ENCODE results near the gene TIMP4.

TIMP4 gene

DNA sequence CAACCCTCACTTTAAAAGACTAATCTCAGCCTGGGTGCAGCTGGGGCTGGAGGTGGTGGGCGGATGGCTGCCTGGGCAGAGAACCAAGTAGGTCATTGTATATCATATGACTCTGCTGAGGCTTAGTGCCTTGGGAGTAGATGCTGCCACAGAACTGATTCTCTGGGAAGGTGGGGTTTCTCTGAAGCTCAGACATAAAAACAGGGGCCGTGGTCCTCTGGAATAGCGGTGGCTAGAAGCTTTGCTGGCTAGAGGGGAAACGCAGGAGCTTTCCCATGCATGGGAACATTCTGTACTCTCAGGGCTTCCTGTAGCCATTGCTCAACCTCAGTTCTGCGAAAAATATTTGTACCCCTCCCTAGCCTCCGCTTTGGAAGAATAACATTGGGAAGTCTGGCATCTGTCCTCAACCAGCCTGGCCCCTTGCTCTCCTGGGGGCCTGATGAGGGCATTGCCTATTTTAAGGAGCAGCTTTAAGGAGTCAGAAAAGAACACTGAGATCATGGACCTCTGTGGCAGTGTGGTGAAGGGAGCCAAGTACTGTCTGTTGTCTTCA, 14.7 kb downstream of the TIMP4 start:
- no peak for DNase-seq

DNA sequence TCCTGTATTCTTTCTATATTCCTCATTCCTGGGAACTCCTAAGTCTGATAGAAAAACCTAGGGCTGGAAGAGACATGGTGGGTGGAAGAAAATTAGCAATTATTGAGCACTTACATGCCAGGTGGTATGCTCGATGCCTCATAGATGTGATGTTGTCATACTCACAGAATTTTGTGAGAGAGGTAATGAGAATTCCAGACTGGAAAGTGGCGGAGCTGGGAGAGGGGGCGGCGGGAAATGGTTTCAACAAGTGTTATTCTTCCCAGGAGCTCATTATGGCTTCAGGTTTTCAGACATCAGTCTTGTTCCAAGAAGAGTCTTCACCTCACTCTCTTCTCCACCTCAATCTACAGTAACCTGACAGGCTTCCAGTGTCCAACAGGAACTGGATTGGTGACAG, 16.2 kb downstream of the TIMP4 start:
- no peak for DNase-seq

DNA sequence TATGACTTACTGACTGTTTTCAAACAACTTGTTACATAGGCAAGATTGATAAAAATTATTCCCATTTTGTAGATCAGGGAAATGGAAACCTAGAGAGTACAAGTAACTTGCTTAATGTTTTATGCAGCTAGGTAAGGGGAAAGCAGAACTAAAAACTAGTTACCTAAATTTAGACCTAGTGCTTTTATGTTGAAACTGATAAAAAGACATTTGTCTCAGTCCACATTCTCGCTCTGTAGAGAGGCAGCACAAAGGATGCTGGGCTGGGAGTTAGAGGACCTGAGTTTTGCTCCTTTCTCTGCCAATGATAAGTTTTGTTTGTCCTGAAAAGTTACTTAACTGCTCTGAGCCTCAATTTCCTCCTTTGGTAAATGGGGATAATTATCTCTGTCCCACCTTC, 17.4 kb downstream of the TIMP4 start:
- no peak for DNase-seq

DNA sequence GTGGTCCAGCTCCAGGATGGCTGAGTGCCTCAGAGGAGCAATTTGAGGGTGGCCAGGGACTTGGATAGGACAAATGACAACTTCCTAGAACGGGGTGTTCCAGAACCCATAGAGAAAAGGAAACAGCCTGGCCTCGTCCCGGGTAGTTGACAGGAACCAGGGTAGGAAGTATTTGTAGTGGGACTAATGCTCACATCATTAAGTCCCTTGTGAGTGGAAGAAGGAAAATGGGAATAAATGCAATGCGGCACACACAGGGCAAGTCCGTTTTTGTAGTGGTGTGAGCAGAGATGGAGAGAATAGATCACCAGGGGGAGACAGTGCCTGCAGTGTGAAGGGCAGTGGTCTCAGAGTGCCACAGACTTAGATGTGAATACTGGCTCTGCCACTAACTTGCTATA, 19.6 kb downstream of the TIMP4 start:
- no peak for DNase-seq

DNA sequence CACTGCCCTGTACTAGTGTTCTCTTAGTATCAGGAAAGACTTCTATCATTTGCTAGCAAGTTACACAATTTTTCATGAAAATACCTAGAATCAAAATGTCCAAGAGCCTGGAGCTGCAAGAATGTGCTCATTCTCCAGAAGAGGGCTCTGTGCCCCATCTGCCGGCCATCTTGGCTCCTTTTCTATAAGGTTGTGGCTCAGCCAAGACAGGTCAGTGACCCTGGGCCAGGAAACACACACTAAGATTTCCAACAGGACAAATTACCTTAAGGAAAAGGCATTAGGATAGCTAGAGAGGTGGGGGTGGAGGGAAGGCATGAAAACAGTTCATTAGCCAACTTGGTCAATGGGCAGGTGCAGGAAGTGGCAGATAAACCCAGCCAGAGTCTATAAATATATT, 20.7 kb downstream of the TIMP4 start:
- DNase-seq, result no peak

DNA sequence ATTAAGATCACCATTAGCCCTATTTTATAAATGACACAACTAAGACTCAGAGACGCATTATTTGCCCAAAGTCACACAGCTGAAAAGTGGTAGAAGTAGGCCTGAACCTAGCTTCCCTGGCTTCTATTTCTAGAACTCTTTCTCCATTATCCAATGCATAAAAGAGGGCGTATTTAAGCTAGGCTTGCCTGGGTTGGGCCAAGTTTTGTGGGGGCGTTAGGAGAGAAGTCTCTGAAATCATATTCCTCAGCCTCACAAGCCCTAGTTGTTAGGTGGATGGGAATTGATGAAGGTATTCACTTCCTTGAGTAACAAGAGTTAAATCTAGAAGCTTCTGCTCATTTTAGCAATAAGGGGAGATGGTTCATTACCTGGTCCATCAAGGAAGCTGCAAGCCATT, 22.3 kb downstream of the TIMP4 start:
- DNase-seq, result no peak

DNA sequence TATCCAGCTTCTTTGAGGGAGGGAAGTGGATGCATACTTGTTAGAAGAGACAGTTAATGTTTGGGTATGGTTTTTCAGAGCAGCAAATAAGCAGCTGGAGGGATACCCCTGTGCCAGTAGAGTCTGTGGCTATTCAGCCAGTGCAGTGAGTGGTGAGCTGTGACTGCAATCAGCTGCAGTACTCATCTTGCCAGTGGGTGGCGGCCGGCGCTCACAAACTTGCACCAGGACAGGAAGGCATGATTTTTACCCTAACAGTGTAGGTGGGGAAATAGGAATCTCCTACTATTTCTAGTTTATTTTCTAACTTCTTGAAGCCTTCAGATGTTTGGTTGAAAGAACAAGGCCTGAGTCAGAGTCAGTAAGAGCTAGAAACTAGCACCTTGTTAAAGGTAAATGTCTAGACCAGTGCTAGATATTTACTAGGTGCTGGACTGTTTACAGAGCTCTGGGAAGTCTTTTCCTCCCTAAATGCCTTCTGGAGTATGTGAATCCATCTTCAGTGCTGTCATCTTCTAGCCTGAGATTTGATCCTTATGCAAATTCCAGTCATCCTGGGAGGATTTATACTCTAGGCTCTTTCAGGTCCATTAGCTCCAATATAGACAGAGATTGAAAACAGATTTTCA, 23.6 kb downstream of the TIMP4 start:
- DNase-seq, result no peak

DNA sequence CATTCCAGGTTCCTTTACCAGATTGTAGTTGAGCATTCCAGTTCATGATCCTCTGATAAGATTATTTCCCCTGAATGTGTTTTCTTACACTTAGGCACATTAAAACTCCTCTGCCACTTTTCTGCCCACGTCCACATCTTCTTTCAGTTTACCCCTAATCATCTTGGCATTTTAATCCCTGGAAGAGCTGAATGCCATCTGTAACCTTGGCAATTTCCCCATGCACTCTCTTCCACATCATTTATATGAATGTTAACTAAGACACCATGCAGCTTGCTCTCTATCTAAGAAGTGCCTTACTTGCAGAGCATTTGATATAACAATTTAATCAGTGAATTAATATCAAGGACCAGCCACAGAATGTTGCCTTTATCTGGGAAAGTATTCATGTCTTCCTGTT, 25.8 kb downstream of the TIMP4 start:
- DNase-seq, result no peak

DNA sequence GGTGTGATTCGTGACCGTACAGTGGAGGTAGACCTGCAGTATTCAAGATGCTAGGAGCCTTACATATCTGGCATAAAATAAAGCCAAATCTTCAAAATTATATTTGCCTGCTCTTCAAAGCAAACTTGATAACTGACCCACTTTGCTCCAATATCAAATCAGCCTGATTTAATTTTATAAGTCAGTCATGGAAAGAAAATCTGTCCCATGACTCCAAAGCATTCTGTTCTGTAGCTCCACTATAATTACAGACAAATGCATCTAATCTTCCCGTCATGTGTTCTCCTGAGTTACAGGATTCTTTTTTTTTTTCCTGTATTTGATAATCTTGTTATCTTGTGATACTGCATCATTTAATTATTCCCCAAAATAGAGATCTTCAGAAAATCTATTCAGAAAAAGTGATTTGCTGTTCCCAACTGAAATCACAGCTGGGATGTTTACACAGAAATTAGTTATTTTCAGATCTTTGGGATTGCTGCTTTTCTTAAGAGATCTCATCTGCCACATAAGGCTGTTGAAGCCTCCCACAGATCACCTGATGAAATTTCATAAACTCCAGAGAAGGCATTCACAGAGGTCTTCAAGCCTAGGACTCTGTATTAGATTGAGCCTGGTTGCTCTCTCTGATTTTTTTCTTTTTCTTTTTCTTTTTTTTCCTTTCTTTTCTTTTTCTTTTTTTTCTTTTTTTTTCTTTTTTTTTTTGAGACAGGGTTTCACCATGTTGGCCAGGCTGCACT, 27.2 kb downstream of the TIMP4 start:
- DNase-seq, result no peak

DNA sequence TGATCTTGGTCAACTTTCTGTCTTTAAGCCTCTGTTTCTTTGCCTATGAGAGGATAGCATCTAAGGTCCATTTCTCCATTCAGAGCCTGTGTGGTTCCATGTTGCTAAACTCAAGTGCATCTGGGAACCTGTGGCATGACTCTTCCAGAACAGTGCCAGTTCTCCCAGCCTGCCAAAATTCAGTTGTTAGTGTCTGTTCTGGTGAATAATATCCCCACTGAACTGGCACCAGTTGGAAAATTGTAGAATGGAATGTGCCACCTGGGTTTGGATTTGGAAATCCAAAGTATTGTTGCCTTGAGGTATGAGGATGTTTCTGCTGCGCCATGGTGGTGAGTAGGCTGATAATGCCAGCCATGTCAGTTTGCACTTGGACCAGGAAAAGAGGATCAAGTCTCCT, 31.3 kb downstream of the TIMP4 start:
- no peak for DNase-seq

DNA sequence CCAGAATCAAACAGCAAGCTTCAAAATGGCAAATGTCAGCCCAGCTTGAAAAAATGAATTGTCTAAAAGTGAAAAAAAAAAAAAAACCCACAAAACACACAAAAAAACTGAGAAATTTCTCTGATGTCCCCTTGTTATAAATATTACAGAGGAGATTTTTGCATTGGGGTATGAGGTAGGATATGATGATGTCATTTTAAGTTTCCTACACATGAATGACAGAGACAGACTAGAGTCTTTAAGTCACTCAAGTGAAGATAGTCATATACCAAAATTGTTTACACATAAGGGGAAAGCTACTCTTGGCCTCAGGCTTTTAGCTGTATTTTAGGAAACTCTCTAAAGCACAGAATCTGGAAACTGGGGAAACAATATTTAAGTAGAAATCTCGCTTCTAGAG, 32.9 kb downstream of the TIMP4 start:
- DNase-seq, result no peak

DNA sequence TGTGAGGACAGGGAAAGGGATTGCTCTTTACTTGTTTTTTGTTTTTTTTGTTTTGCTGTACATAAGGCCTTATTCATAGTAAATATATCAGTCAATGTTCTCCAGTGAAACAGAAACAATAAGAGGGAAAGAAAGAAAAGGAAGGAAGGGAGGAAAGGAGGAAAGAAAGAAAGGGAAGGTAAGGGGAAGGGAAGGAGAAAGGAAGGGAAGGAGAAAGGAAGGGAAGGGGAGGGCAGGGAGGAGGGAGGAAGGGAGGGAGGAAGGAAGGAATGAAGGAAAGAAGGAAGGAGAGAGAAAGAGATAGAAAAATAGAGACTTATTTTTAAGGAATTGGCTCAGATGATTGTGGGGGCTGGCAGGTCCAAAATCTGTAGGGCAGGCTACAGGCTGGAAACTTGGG, 37.2 kb downstream of the TIMP4 start:
- no peak for DNase-seq

DNA sequence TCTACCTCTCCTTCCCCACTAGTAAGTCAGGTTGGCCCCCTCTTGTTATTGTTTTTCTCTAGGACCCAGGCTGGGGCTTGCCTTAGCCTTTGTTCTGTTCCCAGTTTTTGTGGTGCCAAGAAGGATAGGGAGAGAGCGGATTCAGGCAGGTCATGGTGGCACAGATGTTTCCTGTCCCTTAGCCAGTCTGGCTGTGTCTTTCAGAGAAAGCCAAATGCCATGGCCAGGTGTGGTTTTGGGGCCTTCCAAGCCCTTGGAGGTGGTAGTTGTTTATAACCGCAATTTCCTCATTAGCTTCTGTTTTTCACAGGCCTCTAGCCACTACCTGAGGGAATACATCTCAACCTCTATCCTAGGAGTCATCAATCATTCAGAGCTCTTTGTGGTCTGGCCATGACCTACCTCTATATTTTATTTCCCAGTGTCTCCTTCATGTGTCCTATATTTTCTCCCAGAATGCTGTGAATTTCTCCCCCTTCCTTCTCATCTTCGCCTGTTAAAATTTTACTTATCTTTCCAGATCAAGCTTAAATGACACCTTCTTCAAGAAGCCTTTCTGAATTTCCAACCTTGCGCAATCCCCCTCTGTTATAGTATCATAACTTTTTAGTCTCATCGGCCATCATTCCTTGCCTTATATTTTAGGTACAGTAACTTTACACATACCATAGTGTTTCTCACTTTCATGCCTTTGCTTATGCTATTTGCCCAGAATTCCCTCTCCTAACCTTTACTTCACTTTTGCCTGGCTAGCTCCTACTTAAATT, 38.2 kb downstream of the TIMP4 start:
- no peak for DNase-seq

DNA sequence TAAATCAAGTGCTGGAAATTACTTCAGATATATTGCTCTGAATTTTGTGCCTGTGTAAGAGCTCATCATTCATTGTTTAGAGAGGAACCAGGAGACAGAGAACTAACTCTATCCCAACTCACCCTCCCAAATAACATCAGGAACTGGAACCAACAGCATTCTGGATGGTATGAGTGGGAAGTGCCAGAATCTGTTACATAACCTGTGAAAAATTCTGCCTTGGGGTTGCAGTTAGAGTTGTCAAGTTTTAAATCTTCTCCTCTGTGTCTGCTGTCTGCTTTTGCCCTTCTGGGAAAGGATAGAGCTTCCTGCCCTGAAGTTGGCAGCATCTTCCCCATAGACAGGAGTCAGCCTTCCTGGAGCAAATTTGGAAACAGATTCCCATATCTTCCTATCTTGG, 41.2 kb downstream of the TIMP4 start:
- no peak for DNase-seq

DNA sequence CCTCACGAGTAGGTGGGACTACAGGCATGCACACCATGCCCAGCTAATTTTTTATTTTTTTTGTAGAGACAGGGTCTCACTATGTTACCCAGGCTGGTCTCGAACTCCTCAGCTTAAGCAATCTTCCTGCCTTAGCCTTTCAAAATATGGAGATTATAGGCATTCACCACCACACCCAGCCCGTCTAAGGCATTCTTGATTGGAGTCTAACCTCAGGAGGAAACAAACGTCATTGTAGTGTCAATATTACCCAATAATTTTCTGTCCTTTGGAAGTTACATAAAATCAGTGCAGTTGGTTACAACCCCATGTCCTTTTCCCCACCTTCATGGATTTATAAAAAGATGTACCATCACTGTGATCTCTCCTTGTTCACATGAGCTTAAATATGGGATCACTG, 41.8 kb downstream of the TIMP4 start:
- no peak for DNase-seq

DNA sequence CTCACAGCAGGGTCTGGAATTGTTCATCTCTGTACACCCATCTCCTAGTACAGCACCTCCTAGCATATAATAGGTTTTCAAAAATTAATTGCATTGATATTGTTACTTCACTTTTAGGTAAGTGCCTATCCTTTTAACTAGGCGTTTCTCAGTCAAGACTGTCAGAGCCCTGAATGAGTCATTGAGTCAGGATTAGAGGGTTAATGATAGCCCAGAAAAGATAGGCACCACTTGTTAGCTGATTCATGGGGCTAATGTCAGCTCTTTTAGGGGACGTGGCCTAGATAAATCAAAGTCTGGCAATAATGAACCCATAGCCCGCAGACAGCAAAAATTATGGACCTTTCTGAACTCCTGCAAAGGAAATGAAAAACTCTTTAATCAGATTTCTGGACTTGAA, 42.9 kb downstream of the TIMP4 start:
- no peak for DNase-seq

DNA sequence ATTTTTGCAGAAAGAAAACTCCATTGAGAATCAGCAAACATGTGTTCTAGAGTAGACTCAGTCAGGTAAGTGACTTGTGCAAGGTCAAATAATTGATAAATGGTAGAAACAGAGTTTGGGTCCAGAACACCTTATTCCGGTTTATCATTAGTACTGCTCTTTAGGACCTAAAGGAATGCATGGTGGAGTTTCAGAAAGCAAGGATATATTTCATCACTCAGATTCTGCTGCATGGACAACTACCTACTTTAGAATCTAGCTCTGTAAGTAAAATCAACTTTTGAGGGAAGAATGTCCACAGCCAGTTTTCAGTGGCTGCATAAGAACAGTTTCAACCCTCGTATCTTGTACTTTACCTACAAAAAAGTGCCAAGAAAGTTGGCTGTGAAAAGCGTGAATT, 43.6 kb downstream of the TIMP4 start:
- no peak for DNase-seq

DNA sequence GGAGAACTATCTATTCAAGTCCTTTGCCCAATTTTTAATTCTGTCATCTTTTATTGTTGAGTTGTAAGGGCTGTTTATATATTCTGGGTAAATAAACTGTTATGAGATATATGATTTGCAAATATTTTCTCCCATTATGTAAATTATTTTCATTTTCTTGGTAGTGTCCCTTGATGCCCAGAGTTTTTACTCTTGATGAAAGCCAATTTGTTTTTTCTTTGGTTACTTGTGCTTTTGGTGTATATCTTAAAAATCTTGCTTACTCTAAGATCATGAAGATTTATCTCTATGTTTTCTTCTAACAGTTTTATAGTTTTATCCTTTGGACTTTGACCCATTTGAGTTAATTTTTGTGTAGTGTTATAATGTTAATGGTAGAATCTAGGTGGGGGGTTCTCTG, 44.5 kb downstream of the TIMP4 start:
- no peak for DNase-seq

DNA sequence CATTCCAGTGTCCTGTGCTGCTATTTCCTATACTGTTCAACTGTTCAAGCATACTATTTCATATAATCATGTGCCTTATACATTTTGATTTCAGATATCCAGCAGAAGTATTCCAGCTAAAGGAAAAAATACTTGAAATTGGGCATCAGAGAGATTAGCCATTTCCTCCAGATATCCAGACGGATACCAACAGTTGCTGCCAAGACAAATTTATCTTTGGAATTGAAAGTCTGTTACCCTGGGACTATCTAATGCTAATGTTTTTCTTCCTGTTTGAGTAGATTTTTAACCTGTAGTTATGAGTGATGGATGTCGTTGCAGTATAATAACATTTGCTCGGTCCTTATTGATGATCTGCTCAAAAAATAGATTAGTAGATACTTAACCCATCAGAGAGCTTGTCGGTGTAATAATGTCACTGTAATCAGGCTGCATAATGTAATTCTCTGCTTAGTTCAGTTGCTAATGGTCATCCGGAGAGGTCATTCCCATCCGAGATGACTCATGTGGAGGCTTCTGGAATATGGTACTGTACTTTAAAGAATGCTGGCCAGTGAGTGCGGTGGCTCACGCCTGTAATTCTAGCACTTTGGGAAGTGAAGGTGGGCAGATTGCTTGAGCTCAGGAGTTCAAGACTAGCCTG, 51.5 kb downstream of the TIMP4 start:
- no peak for DNase-seq

All from NCI-H1048 (cell line).